Measurements from ENCODE around the gene MPV17L2. TPM values are rescaled to one million over a fixed set of nuclear protein-coding genes. Genes with fewer than 3 reads are reported as not detected.
A peak's percentile ranks its signal among the peaks of the same experiment; 100 is the strongest.

MPV17L2 gene
- total RNA-seq (10 to 100 TPM; 15.2 to 15.8 TPM), polyA plus RNA-seq (ENCODE audit: insufficient read depth, low read depth, low replicate concordance) (11.2 TPM)
- long read RNA-seq, donor 1, partial matches to known transcripts: 0 of 4 reads
- long read RNA-seq, donor 1, other reads (novel, unspliced or antisense): 0 of 4 reads
- long read RNA-seq, donor 2, transcript MPV17L2-204 (5 exons, 1,408 nt): major isoform, 8 of 9 reads
- long read RNA-seq, donor 2, partial matches to known transcripts: 0 of 9 reads
- long read RNA-seq, donor 2, other reads (novel, unspliced or antisense): 0 of 9 reads

DNA sequence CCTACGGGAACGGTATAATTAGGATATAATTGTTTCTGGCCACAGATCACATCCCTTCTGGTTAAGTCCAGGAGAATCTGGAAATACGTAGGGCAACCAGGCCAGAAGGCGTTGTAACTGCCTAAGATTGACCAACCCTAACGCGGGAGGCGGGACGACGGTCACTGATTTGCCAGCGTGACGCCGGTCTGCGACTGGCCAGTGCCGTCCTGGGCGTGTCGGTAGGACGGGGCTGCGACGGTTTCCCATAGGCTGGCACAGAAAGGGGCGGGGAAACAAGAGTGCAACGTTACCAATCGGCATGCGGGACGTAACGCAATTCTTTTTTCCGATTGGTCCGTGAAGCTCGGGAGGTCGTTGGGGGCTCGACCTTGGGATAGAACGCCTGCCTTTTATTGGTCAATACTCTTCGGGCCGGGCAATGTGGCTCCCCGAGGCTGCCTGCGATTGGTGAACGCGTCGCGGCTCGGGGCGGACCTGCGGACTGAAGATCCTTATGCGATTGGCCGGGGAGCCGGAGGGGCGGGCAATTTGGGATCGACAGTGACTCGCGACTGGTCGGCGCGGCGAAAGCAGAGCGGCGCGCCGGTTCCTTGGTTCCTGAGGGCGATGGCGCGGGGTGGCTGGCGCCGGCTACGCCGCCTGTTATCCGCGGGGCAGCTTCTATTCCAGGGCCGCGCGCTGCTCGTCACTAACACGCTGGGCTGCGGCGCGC, at the start of gene MPV17L2:
MPV17L2 (plus strand) TSS at position 546 of the 715 bp plus-strand sequence; CDS start at position 610, 64 bp downstream.
- Histone ChIP-seq H3K27me3 (no peaks in the 10 kb centered on the region), H3K36me3 (ENCODE audit: low read depth, missing control alignments) (no peaks in the 10 kb centered on the region), H3K4me1 (peaks cover 15% of the 10 kb centered on the region), H3K4me3 (peak within 1 kb of the TSS; percentile 63 to 83), H3K27ac (peak within 1 kb of the TSS; percentile 90 to 98), H3K9me3 (no peaks in the 10 kb centered on the region)
- intact Hi-C loops (cut with DNase I; ENCODE audit: low total_unique reads): no loop called here
- DNase-seq: peak; percentile 100
- 0% methylated on average over 23 to 64 of the region's 74 CpGs for WGBS, 2 donors
- peak in 1 of 3 experiments; percentile 21 for TF ChIP-seq CTCF (IDR thresholded peaks at IDR 0.05)
- TF ChIP-seq POLR2A (IDR thresholded peaks at IDR 0.05): peak; percentile 66

GRCh38 chr19:18143902-18144301, 49.1 kb upstream of the MPV17L2 start:
- TF ChIP-seq CTCF (IDR thresholded peaks at IDR 0.05): no peak
- Histone ChIP-seq H3K27ac (no peak overlapping the region), H3K27me3 (no peaks in the 10 kb centered on the region), H3K4me1 (no peaks in the 10 kb centered on the region), H3K36me3 (ENCODE audit: low read depth, missing control alignments) (no peaks in the 10 kb centered on the region), H3K4me3 (no peak overlapping the region), H3K9me3 (no peaks in the 10 kb centered on the region)
- intact Hi-C loops (cut with DNase I; ENCODE audit: low total_unique reads): no loop called here
- WGBS, 2 donors: 96 to 100% methylated on average over 1 to 3 of the region's 3 CpGs
- no peak for DNase-seq

GRCh38 chr19:18144361-18144760, 48.7 kb upstream of the MPV17L2 start:
- Histone ChIP-seq H3K9me3 (no peaks in the 10 kb centered on the region), H3K4me3 (no peak overlapping the region), H3K27me3 (no peaks in the 10 kb centered on the region), H3K4me1 (no peaks in the 10 kb centered on the region), H3K27ac (no peak overlapping the region), H3K36me3 (ENCODE audit: low read depth, missing control alignments) (no peaks in the 10 kb centered on the region)
- TF ChIP-seq CTCF (IDR thresholded peaks at IDR 0.05) (no peak), POLR2A (IDR thresholded peaks at IDR 0.05) (no peak)
- no peak for DNase-seq
- WGBS, 2 donors: 89 to 90% methylated on average over 5 to 16 of the region's 16 CpGs
- intact Hi-C loops (cut with DNase I; ENCODE audit: low total_unique reads): no loop called here

DNA sequence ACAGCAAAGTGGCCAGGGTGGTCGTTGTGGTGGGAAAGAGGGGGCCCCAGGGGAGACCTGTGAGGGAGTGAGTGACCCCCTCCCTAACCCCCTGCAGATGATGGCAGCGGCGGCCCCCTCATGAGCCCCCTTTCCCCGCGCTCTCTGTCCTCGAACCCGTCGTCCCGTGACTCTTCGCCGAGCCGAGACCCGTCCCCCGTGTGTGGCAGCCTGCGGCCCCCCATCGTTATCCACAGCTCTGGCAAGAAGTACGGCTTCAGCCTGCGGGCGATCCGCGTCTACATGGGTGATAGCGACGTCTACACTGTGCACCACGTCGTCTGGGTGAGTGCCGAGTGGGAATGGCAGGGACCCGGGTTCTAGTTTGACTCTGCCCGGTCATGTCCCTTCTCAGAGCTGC, 48.1 kb upstream of the MPV17L2 start:
- no peaks in the 10 kb centered on the region for H3K4me1 ChIP-seq
- no peaks in the 10 kb centered on the region for H3K9me3 ChIP-seq
- TF ChIP-seq CTCF (IDR thresholded peaks at IDR 0.05) (no peak), POLR2A (IDR thresholded peaks at IDR 0.05) (no peak)
- intact Hi-C loops (cut with DNase I; ENCODE audit: low total_unique reads): no loop called here
- H3K27ac ChIP-seq: no peak overlapping the region
- no peaks in the 10 kb centered on the region for H3K36me3 ChIP-seq (ENCODE audit: low read depth, missing control alignments)
- no peak for DNase-seq
- no peaks in the 10 kb centered on the region for H3K27me3 ChIP-seq
- no peak overlapping the region for H3K4me3 ChIP-seq
- WGBS, 2 donors: 95 to 97% methylated on average over 28 of the region's 28 CpGs

Measured in testis (tissue), 5 donors.